Heart right ventricle (tissue), 16 donors: Measurements from ENCODE around the gene ATP8B1. TPM values are rescaled to one million over a fixed set of nuclear protein-coding genes. Genes with fewer than 3 reads are reported as not detected.

ENCODE experiments used
- ATAC-seq, 8 donors: fragments of 200-7000 bp; cut with Tn5 transposase; one replicate each; pipeline ENCODE4 v1.9.1; 2020; ENCODE audit warnings: mild to moderate bottlenecking in 8 of 8, moderate library complexity in 8 of 8, moderate number of reproducible peaks in 1 of 8
- DNase-seq, 2 donors: peaks; one replicate each; pipeline ENCODE4 v3.0.0-alpha.2; 2020
- H3K27ac ChIP-seq, 10 donors: fragments of 200-600 bp; sonication (generic) in 2 of 10; one replicate each; pipeline versions ENCODE4 v1.5.0 to v1.8.0; 2020 to 2022; ENCODE audit warnings: mild to moderate bottlenecking in 3 of 10
- H3K27me3 ChIP-seq, 7 donors: fragments of 200-600 bp; one replicate each; pipeline ENCODE4 v1.8.0; 2021 to 2022; ENCODE audit warnings: mild to moderate bottlenecking in 2 of 7
- H3K36me3 ChIP-seq, 9 donors: fragments of 200-600 bp; sonication (generic) in 1 of 9; one replicate each; pipeline versions ENCODE4 v1.5.0 to v1.8.0; 2020 to 2022; ENCODE audit warnings: mild to moderate bottlenecking in 2 of 9
- H3K4me1 ChIP-seq, 9 donors: fragments of 200-600 bp; sonication (generic) in 1 of 9; one replicate each; pipeline versions ENCODE4 v1.5.0 to v1.8.0; 2020 to 2022; ENCODE audit warnings: mild to moderate bottlenecking in 4 of 9
- H3K4me3 ChIP-seq, 10 donors: fragments of 200-600 bp; sonication (generic) in 2 of 10; one replicate each; pipeline versions ENCODE4 v1.5.0 to v1.8.0; 2020 to 2022; ENCODE audit warnings: mild to moderate bottlenecking in 7 of 10, moderate library complexity in 2 of 10
- H3K9me3 ChIP-seq, 11 donors: fragments of 200-600 bp in 10 of 11; sonication (generic) in 2 of 11; one replicate each; pipeline versions ENCODE4 v1.5.0 to v1.8.0; 2013 to 2022; ENCODE audit warnings: mild to moderate bottlenecking in 2 of 11, control low read depth in 1 of 11, moderate library complexity in 1 of 11
- WGBS, 2 donors: extraction: QIAGEN DNeasy Blood & Tissue Kit; methylation state at CpG; one replicate each; pipeline ENCODE4 v1.1.7; 2013; ENCODE audit warnings: inconsistent platforms in 1 of 2; 5-methylcytosine and 5-hydroxymethylcytosine counted together
- intact Hi-C, 10 donors: fragments of 100-400 bp; cut with DNase I; formaldehyde crosslinking; loops; one replicate each; pipeline versions ENCODE4 v1.11.1 to v1.14.2; 2022
- polyA plus RNA-seq, 2 donors: library from polyadenylated mRNA; stranded (reverse); fragments of 200-250 nt; gene quantifications; one replicate each; pipeline ENCODE4 v1.2.3, GENCODE V29; 2013
- total RNA-seq, 10 donors: library from RNA; stranded (reverse); fragmentation: NEBNext Ultra II Directional in 3 of 10; extraction: Animal tissue kit (Norgen Biotek cat#: 25700) in 3 of 10; gene quantifications; one replicate each; pipeline versions ENCODE4 v1.2.1 to v1.2.4, GENCODE V29; 2021 to 2023
- TF ChIP-seq, protein P1 (sequence below), 9 donors: fragments of 200-600 bp; sonication (generic) in 2 of 9; IDR thresholded peaks; one replicate each; pipeline versions ENCODE4 v1.5.0 to v1.8.0; 2021 to 2022; ENCODE audit warnings: antibody characterized with exemption in 9 of 9, mild to moderate bottlenecking in 5 of 9, moderate library complexity in 1 of 9
- donor health status: Arrhythmogenic right ventricular cardiomyopathy.
- donor health status: ischemic (EF 13 %, LVEDD 7.1; RV severe dilation, severe dysfunction).
- donor health status: healthy with polysubstance abuse.
- donor health status: DM: no; HTN: yes; CAD: no.
- donor health status: DM: no; HTN: no; CAD: no.
- donor health status: ischemic (EF 25% LVEDD 6.9; RV normal size, moderate dysfunction).
- donor health status: ischemic (EF 25% LVEDD 5.7; RV mildly dilated, moderate dysfunction).
- donor health status: healthy.
- donor health status: DM: yes; HTN: yes; CAD: no.
- donor health status: Ischemic cardiomyopathy.
- donor health status: ischemic (EF 35%, LVEDD 5.7; RV mildly dilated, moderate dysfunction).
- donor health status: nonischemic (EF 11% LVEDD 7.7; RV severe dilation, severe dysfunction).
- donor health status: DM: yes; HTN: yes; CAD: no.
- donor health status: PGD.
- donor health status: ischemic (EF 29% LVEDD 5.4; RV normal size, mild dysfunction).
- donor health status: nonischemic (EF 23%, LVEDD 6.1; RV moderate dilation, normal function).

The ATP8B1 gene
- total and polyA plus RNA-seq, 12 donors, result 2.7 to 16.5 (median 7.2) TPM

DNA sequence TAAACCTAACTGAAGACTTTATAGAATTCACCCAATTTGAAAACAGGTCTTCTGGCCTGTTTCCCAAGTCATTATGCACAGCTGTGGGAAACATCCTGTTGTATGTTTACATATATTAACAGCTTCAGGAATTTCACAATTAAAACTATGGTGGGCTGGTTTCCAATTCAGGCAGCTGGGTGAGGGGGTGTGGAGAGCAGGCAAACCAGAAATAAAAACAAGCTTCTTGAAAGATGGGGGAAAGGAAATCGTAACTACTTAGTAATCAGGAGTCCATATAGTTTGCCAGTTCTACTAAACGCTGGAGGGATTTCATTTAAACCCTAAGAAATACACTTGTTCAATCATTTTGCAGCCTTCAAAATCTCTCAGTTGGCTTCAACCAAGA lies 22.8 kb downstream of the ATP8B1 start:
- TF ChIP-seq, protein P1, sequence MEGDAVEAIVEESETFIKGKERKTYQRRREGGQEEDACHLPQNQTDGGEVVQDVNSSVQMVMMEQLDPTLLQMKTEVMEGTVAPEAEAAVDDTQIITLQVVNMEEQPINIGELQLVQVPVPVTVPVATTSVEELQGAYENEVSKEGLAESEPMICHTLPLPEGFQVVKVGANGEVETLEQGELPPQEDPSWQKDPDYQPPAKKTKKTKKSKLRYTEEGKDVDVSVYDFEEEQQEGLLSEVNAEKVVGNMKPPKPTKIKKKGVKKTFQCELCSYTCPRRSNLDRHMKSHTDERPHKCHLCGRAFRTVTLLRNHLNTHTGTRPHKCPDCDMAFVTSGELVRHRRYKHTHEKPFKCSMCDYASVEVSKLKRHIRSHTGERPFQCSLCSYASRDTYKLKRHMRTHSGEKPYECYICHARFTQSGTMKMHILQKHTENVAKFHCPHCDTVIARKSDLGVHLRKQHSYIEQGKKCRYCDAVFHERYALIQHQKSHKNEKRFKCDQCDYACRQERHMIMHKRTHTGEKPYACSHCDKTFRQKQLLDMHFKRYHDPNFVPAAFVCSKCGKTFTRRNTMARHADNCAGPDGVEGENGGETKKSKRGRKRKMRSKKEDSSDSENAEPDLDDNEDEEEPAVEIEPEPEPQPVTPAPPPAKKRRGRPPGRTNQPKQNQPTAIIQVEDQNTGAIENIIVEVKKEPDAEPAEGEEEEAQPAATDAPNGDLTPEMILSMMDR (IDR thresholded peaks at IDR 0.05), result no peak
- intact Hi-C loops, result no loop called here
- peaks cover 0 to 86% (median 78%) of the 10 kb centered on the region in 9 donors for H3K4me1 ChIP-seq
- DNase-seq (peak in 1 of 2 donors; percentile 50), ATAC-seq (peak in 6 of 8 donors; percentile 19 to 59 (median 30))
- H3K27me3 ChIP-seq, result no peaks in the 10 kb centered on the region
- 34 to 56% methylated on average over 2 of the region's 2 CpGs for WGBS, 2 donors
- H3K9me3 ChIP-seq, result peaks cover 0 to 6% (median 0%) of the 10 kb centered on the region in 11 donors
- H3K36me3 ChIP-seq, result no peaks in the 10 kb centered on the region
- peak overlapping the region in 3 of 10 donors; percentile 2 to 12 (median 3) for H3K4me3 ChIP-seq
- H3K27ac ChIP-seq, result peak overlapping the region; percentile 24 to 89 (median 84)

DNA sequence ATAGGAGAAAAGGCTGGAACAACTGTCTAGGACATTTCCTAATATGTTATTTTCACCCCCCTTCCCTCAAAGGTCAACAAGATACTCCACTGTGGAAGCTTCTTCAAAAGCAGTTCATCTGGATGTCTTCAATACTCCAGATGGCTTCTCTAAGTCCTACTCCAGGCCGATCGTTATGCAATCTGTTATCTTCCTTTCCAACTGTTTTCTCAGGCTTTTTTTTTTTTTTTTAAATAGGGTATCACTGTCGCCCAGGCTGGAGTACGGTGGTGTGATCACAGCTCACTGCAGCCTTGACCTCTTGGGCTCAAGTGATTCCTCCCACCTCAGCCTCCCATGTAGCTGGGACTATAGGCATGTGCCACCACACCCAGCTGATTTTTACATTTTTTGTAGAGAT lies 26.3 kb downstream of the ATP8B1 start:
- peaks cover 4 to 87% (median 61%) of the 10 kb centered on the region in 9 donors for H3K4me1 ChIP-seq
- WGBS, 2 donors, result 35 to 54% methylated on average over 4 of the region's 4 CpGs
- ATAC-seq (peak; percentile 34 to 84 (median 67)), DNase-seq (no peak)
- TF ChIP-seq, protein P1 (IDR thresholded peaks at IDR 0.05), result no peak
- H3K27ac ChIP-seq, result peak overlapping the region in 8 of 10 donors; percentile 18 to 75 (median 59)
- no peak overlapping the region for H3K4me3 ChIP-seq
- intact Hi-C loops, result no loop called here
- H3K9me3 ChIP-seq, result peaks cover 0 to 6% (median 0%) of the 10 kb centered on the region in 11 donors
- no peaks in the 10 kb centered on the region for H3K27me3 ChIP-seq
- H3K36me3 ChIP-seq, result no peaks in the 10 kb centered on the region

DNA sequence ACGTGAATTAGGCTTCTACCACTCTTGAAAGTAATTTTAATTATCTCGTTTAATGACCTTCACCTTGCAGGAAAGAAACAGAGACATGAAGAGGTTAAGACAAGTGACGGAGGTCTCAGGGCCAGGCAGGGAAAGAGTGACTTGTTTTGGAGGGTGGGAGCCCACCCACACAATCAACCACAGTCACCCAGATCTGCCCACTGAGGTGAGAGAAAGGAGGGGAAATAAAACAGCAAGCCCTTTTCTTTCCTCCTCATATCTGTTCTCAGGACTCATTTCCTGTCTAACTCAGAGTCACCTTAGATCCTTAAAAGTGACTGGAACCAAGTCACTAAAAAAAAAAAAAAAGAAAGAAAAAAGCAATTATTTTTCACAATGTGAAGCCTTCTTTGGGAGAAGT lies 26.8 kb downstream of the ATP8B1 start:
- no peaks in the 10 kb centered on the region for H3K36me3 ChIP-seq
- TF ChIP-seq, protein P1 (IDR thresholded peaks at IDR 0.05), result no peak
- 82 to 90% methylated on average over 3 of the region's 3 CpGs for WGBS, 2 donors
- peaks cover 4 to 87% (median 61%) of the 10 kb centered on the region in 9 donors for H3K4me1 ChIP-seq
- H3K9me3 ChIP-seq, result peaks cover 0 to 6% (median 0%) of the 10 kb centered on the region in 11 donors
- peak overlapping the region in 8 of 10 donors; percentile 18 to 75 (median 58) for H3K27ac ChIP-seq
- ATAC-seq, result peak in 4 of 8 donors; percentile 5 to 16 (median 8)
- no peaks in the 10 kb centered on the region for H3K27me3 ChIP-seq
- DNase-seq, result no peak
- intact Hi-C loops, result no loop called here
- no peak overlapping the region for H3K4me3 ChIP-seq

DNA sequence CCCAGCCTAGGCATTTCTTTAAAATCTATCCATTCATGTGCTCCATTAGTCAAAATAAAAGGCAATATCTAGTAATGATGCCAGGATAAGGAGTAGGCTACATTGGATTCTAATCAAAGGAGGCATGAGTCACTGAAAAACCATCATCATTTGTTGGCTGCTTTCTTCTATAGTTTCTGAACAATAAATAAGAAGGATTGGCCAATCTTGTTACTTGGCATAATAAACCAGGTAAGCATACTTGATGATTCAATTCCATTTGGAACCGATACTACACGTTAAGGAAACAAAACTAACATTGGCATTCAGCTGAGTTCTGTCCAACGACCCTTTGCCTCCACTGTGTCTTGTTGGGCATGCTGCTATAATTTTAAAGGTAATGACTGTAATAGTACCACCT lies 27.2 kb downstream of the ATP8B1 start:
- DNase-seq (no peak), ATAC-seq (no peak)
- no peaks in the 10 kb centered on the region for H3K36me3 ChIP-seq
- no peaks in the 10 kb centered on the region for H3K27me3 ChIP-seq
- TF ChIP-seq, protein P1 (IDR thresholded peaks at IDR 0.05), result no peak
- H3K9me3 ChIP-seq, result peaks cover 0 to 6% (median 0%) of the 10 kb centered on the region in 11 donors
- peak overlapping the region in 8 of 10 donors; percentile 18 to 75 (median 58) for H3K27ac ChIP-seq
- peaks cover 4 to 87% (median 61%) of the 10 kb centered on the region in 9 donors for H3K4me1 ChIP-seq
- 83 to 85% methylated on average over 3 of the region's 3 CpGs for WGBS, 2 donors
- intact Hi-C loops, result no loop called here
- H3K4me3 ChIP-seq, result no peak overlapping the region
